ENCODE data around the gene KCNIP1. TPM values are rescaled to one million over a fixed set of nuclear protein-coding genes. Genes with fewer than 3 reads are reported as not detected.

The KCNIP1 gene
- total RNA-seq, 1 experiment from 2014 or later = not detected

- TF ChIP-seq ZBTB33 (IDR thresholded peaks at IDR 0.05; ENCODE audit: extremely low read depth, insufficient replicate concordance, low read length) (no peak), SIN3A (IDR thresholded peaks at IDR 0.05; ENCODE audit: low read depth) (no peak), FOSL1 (IDR thresholded peaks at IDR 0.05; ENCODE audit: low read depth) (no peak), POLR2AphosphoS5 (IDR thresholded peaks at IDR 0.05; ENCODE audit: low read depth, low read length) (no peak)
Observed at GRCh38 chr5:170612256-170612678, 108.4 kb downstream of the KCNIP1 start (continued).

- H3K79me2 ChIP-seq (ENCODE audit: insufficient read depth, low read length) = no peaks in the 10 kb centered on the region
- no peaks in the 10 kb centered on the region for H3K9me3 ChIP-seq (ENCODE audit: control insufficient read depth in 1 of 2, insufficient read depth in 1 of 2, low read depth in 1 of 2, low read length in 2 of 2)
- DNase-seq (ENCODE audit: low read depth, low spot score) (no peak), ATAC-seq (no peak)
- no peaks in the 10 kb centered on the region for H3K36me3 ChIP-seq (ENCODE audit: control insufficient read depth in 1 of 2, insufficient read depth in 2 of 2, low read length in 2 of 2)
- ChIA-PET POLR2A (no interaction called here), CTCF (no interaction called here), RAD21 (ENCODE audit: low non-redundant PET in 1 of 2, low total read pairs in 2 of 2, uncharacterized antibody in 2 of 2, unreplicated experiment in 2 of 2) (no interaction called here)
- peaks cover 8% of the 10 kb centered on the region; the same call in 1 of the 2 replicates for H3K27me3 ChIP-seq (ENCODE audit: insufficient read depth, low read length)
- H2AFZ ChIP-seq (ENCODE audit: low read depth, low read length, poor library complexity, severe bottlenecking) = no peak overlapping the region
- peaks cover 0 to 12% of the 10 kb centered on the region in 2 experiments; a peak in 2 of 4 replicates for H3K4me1 ChIP-seq (ENCODE audit: control insufficient read depth in 1 of 2, insufficient read depth in 2 of 2, low read length in 2 of 2)
- H3K4me3 ChIP-seq (replicated peaks in 1 of 2; ENCODE audit: low read depth in 1 of 2, low read length in 2 of 2) = no peak overlapping the region
- no peak overlapping the region for H3K27ac ChIP-seq (ENCODE audit: low read depth, low read length)
- intact Hi-C loops (cut with micrococcal nuclease) = no loop called here
- H4K20me1 ChIP-seq (ENCODE audit: insufficient read depth) = no peaks in the 10 kb centered on the region
- no peak overlapping the region for H3K4me2 ChIP-seq (ENCODE audit: low read length)
- H3K9me2 ChIP-seq (ENCODE audit: insufficient read depth) = no peaks in the 10 kb centered on the region
- no TSS peak for BruUV-seq (replicated peaks)
- no peak overlapping the region for H3K9ac ChIP-seq (ENCODE audit: low read length)
- TF ChIP-seq ZFX (IDR thresholded peaks at IDR 0.05) (no peak), FOSL1 (IDR thresholded peaks at IDR 0.05; ENCODE audit: low read depth) (no peak), EZH2 (IDR thresholded peaks at IDR 0.05) (no peak), MAX (IDR thresholded peaks at IDR 0.05) (no peak), POLR2AphosphoS5 (IDR thresholded peaks at IDR 0.05; ENCODE audit: low read depth, low read length) (no peak), RAD21 (IDR thresholded peaks at IDR 0.05; ENCODE audit: low read depth) (no peak), REST (IDR thresholded peaks at IDR 0.05; ENCODE audit: low read depth) (no peak), ELF1 (IDR thresholded peaks at IDR 0.05; ENCODE audit: borderline replicate concordance, low read depth) (no peak), CTCF (IDR thresholded peaks at IDR 0.05 in 2 of 3, conservative IDR thresholded peaks at IDR 0.05 in 1 of 3; ENCODE audit: borderline replicate concordance in 1 of 3, insufficient read depth in 1 of 3, low read depth in 2 of 3, low read length in 2 of 3) (no peak), EZH2phosphoT487 (IDR thresholded peaks at IDR 0.05; ENCODE audit: borderline replicate concordance) (no peak), ATF3 (IDR thresholded peaks at IDR 0.05) (no peak), JUND (IDR thresholded peaks at IDR 0.05) (no peak), SP1 (IDR thresholded peaks at IDR 0.05; ENCODE audit: low read depth) (no peak), SRF (IDR thresholded peaks at IDR 0.05; ENCODE audit: low read depth) (no peak), YY1 (IDR thresholded peaks at IDR 0.05; ENCODE audit: extremely low read depth, insufficient replicate concordance, low read depth, low read length) (no peak), EGR1 (IDR thresholded peaks at IDR 0.05; ENCODE audit: low read depth) (no peak), POLR2A (IDR thresholded peaks at IDR 0.05; ENCODE audit: borderline replicate concordance, extremely low read depth, insufficient read depth, insufficient read length) (no peak), CBX3 (IDR thresholded peaks at IDR 0.05; ENCODE audit: low read depth) (no peak)
Observed at GRCh38 chr5:170614065-170614490, 110.3 kb downstream of the KCNIP1 start.
